ENCODE measurements around the gene MACROH2A2. TPM values are rescaled to one million over a fixed set of nuclear protein-coding genes. Genes with fewer than 3 reads are reported as not detected.

Gene MACROH2A2
- total RNA-seq, 2 experiments from 2014 or later = 3.6 to 3.9 TPM

DNA sequence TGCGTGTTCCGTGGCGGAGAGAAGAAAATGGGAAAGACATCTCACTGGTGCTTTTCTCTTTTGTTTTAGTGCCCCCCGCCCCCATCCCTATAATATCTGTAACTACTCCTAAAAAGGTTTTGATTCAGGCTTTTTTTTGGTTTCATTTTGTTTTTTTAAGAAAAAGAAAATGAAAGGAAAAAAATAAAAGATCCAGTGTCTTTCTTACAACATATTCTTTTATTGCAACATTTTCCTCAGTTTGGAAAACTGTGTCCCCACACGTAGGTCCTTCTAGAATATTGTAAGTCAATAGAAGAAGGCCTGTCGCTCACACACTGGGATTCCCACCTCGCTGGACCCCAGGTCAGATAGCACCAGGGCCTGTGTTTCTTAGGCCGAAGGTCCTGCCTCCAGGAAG lies 59.4 kb downstream of the MACROH2A2 start:
- intact Hi-C loops (cut with micrococcal nuclease) = no loop called here
- Mint-ChIP-seq H3K27me3 (no peaks in the 10 kb centered on the region), H3K4me3 (no peak overlapping the region), H3K9me3 (no peaks in the 10 kb centered on the region), H3K4me1 (ENCODE audit: low read depth) (peaks cover 17% of the 10 kb centered on the region), H3K36me3 (ENCODE audit: low read depth) (peaks cover 10% of the 10 kb centered on the region), H3K27ac (peak overlapping the region; percentile 38)
- ChIA-PET CTCF (interaction anchor here (1.2 kb wide), 1 partner anchor 154 kb away, joined by 3 read pairs; no protein-coding TSS in a partner anchor), POLR2A (no interaction called here)
- no peak for ATAC-seq
- TF ChIP-seq CTCF (IDR thresholded peaks at IDR 0.05) = no peak
- DNase-seq = no peak

GRCh38 chr10:70114902-70115301 lies 62.3 kb downstream of the MACROH2A2 start:
- POLR2A ChIA-PET = no interaction called here
- CTCF ChIA-PET = interaction anchor here (1.1 to 5.5 kb wide), 18 partner anchors 9 to 249 kb away, joined by 3 to 99 read pairs (median 14); partner anchors contain the start of genes AIFM2 and TYSND1
- TF ChIP-seq CTCF (IDR thresholded peaks at IDR 0.05) = no peak
- Mint-ChIP-seq H3K4me1 (ENCODE audit: low read depth) (peaks cover 11% of the 10 kb centered on the region), H3K27ac (no peak overlapping the region), H3K4me3 (no peak overlapping the region), H3K27me3 (no peaks in the 10 kb centered on the region), H3K36me3 (ENCODE audit: low read depth) (peaks cover 8% of the 10 kb centered on the region), H3K9me3 (no peaks in the 10 kb centered on the region)
- intact Hi-C loops (cut with micrococcal nuclease) = no loop called here
- DNase-seq (no peak), ATAC-seq (no peak)

GRCh38 chr10:70115948-70116682 lies 63.5 kb downstream of the MACROH2A2 start:
- H3K27ac Mint-ChIP-seq = no peak overlapping the region
- ChIA-PET CTCF (interaction anchor here (0.7 to 5.5 kb wide), 52 partner anchors 10 to 271 kb away, joined by 3 to 99 read pairs (median 4); partner anchors contain the start of genes AIFM2 and TYSND1), POLR2A (interaction anchor here (0.6 to 2.4 kb wide), 6 partner anchors 10 to 29 kb away, joined by 3 to 11 read pairs (median 4); partner anchors contain the start of gene TYSND1)
- H3K4me3 Mint-ChIP-seq = no peak overlapping the region
- no peaks in the 10 kb centered on the region for H3K9me3 Mint-ChIP-seq
- peak; percentile 77 for DNase-seq
- H3K4me1 Mint-ChIP-seq (ENCODE audit: low read depth) = peaks cover 11% of the 10 kb centered on the region
- H3K27me3 Mint-ChIP-seq = no peaks in the 10 kb centered on the region
- TF ChIP-seq CTCF (IDR thresholded peaks at IDR 0.05) = peak; percentile 90
- intact Hi-C loops (cut with micrococcal nuclease) = no loop called here
- H3K36me3 Mint-ChIP-seq (ENCODE audit: low read depth) = peaks cover 8% of the 10 kb centered on the region
- peak; percentile 93 for ATAC-seq

GRCh38 chr10:70117646-70118045 lies 65.0 kb downstream of the MACROH2A2 start:
- no peak overlapping the region for H3K4me3 Mint-ChIP-seq
- no peak for TF ChIP-seq CTCF (IDR thresholded peaks at IDR 0.05)

DNA sequence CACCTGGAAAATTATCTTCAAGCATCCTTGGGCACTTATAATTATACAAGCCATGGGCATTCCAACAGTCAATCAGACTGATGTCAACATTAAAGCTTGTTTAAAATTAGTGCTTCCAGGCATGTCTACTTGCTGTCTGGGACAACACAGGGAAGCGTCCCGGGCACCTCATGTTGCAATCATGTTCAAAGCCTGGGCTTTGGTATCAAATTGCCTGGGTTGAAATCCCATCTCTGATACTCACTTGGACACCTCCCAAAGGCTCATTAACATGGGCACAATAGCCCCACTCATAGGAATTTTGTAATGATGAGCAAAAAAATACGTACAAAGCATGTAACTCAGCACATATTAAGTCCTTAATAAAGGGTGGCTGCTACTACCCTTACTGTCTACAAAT lies 65.5 kb downstream of the MACROH2A2 start:
- POLR2A ChIA-PET = interaction anchor here (0.8 to 1.4 kb wide), 2 partner anchors 17 to 43 kb away, joined by 3 to 4 read pairs; no protein-coding TSS in a partner anchor
- Mint-ChIP-seq H3K27ac (no peak overlapping the region), H3K4me1 (ENCODE audit: low read depth) (peaks cover 11% of the 10 kb centered on the region), H3K9me3 (no peaks in the 10 kb centered on the region), H3K27me3 (no peaks in the 10 kb centered on the region), H3K4me3 (no peak overlapping the region), H3K36me3 (ENCODE audit: low read depth) (peaks cover 4% of the 10 kb centered on the region)
- ATAC-seq = no peak
- intact Hi-C loops (cut with micrococcal nuclease) = no loop called here
- CTCF ChIA-PET = interaction anchor here (0.8 to 5.5 kb wide), 10 partner anchors 9 to 246 kb away, joined by 3 to 99 read pairs (median 16); partner anchors contain the start of gene TYSND1
- DNase-seq = no peak
- no peak for TF ChIP-seq CTCF (IDR thresholded peaks at IDR 0.05)

More at GRCh38 chr10:70117646-70118045, 65.0 kb downstream of the MACROH2A2 start:
- Mint-ChIP-seq H3K27ac (no peak overlapping the region), H3K4me1 (ENCODE audit: low read depth) (peaks cover 11% of the 10 kb centered on the region), H3K36me3 (ENCODE audit: low read depth) (peaks cover 4% of the 10 kb centered on the region), H3K9me3 (no peaks in the 10 kb centered on the region), H3K27me3 (no peaks in the 10 kb centered on the region)
- CTCF ChIA-PET = interaction anchor here (0.7 to 5.5 kb wide), 13 partner anchors 8 to 246 kb away, joined by 3 to 99 read pairs (median 18); partner anchors contain the start of gene TYSND1
- DNase-seq = no peak
- intact Hi-C loops (cut with micrococcal nuclease) = no loop called here
- POLR2A ChIA-PET = interaction anchor here (0.8 to 2.4 kb wide), 4 partner anchors 13 to 43 kb away, joined by 3 to 11 read pairs (median 4); partner anchors contain the start of gene TYSND1
- ATAC-seq = no peak
